ENCODE data around the gene CTXND2. TPM values are rescaled to one million over a fixed set of nuclear protein-coding genes. Genes with fewer than 3 reads are reported as not detected.

CTXND2 gene
- polyA plus RNA-seq, 3 donors = not detected

DNA sequence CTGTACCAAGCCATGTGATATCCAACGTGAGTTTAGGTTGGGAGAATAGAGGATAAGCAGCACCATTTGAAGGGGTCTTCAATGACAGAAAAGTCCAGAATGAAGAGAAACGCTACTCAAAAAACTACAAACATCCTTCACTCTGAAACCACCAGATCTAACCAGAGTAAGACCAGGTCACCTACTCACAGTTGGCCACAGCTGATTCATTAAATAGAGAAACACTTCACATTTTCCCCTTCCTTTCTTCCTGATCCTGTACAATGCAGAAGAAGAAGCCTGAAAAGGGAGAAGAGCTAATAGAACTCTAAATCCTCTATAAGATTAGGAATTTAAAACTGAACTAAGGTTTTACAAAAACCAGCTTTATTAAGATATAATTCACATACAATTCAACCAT is 19.9 kb downstream of the CTXND2 start:
- Histone ChIP-seq H2AFZ (ENCODE audit: insufficient read depth, low read depth, low read length, poor library complexity, severe bottlenecking) (no peak overlapping the region), H3K27me3 (ENCODE audit: control insufficient read depth in 2 of 2, insufficient read depth in 2 of 2, low read length in 2 of 2) (no peaks in the 10 kb centered on the region), H3K79me2 (ENCODE audit: insufficient read depth, low read length) (no peaks in the 10 kb centered on the region), H3K4me2 (replicated peaks; ENCODE audit: extremely low read depth, low read length, poor library complexity, severe bottlenecking) (no peak overlapping the region), H3K9me3 (replicated peaks in 1 of 2; ENCODE audit: control insufficient read depth in 1 of 2, insufficient read depth in 1 of 2, low read length in 2 of 2) (peaks cover 5 to 13% of the 10 kb centered on the region in 2 donors), H3K36me3 (replicated peaks in 1 of 2; ENCODE audit: control insufficient read depth in 1 of 2, insufficient read depth in 2 of 2, low read length in 2 of 2) (no peaks in the 10 kb centered on the region), H3K27ac (ENCODE audit: low read depth in 1 of 2, low read length in 2 of 2) (no peak overlapping the region), H3K4me1 (ENCODE audit: control insufficient read depth in 1 of 2, insufficient read depth in 2 of 2, low read length in 2 of 2) (peaks cover 4 to 10% of the 10 kb centered on the region in 2 donors), H4K20me1 (ENCODE audit: insufficient read depth, low read length) (no peaks in the 10 kb centered on the region), H3K9ac (ENCODE audit: insufficient read depth, low read length, poor library complexity, severe bottlenecking) (no peak overlapping the region), H3K4me3 (replicated peaks in 1 of 3; ENCODE audit: low read depth in 2 of 3, low read length in 3 of 3) (no peak overlapping the region)
- intact Hi-C loops (cut with micrococcal nuclease) = no loop called here
- Mint-ChIP-seq H3K27ac (no peak overlapping the region), H3K9me3 (peaks cover 0 to 18% (median 15%) of the 10 kb centered on the region in 7 donors), H3K36me3 (no peaks in the 10 kb centered on the region), H3K4me3 (no peak overlapping the region), H3K4me1 (peaks cover 8% of the 10 kb centered on the region), H3K27me3 (ENCODE audit: low read depth in 3 of 3) (peaks cover 0 to 3% (median 0%) of the 10 kb centered on the region in 3 donors)
- no peak for DNase-seq
- TF ChIP-seq, protein P1, sequence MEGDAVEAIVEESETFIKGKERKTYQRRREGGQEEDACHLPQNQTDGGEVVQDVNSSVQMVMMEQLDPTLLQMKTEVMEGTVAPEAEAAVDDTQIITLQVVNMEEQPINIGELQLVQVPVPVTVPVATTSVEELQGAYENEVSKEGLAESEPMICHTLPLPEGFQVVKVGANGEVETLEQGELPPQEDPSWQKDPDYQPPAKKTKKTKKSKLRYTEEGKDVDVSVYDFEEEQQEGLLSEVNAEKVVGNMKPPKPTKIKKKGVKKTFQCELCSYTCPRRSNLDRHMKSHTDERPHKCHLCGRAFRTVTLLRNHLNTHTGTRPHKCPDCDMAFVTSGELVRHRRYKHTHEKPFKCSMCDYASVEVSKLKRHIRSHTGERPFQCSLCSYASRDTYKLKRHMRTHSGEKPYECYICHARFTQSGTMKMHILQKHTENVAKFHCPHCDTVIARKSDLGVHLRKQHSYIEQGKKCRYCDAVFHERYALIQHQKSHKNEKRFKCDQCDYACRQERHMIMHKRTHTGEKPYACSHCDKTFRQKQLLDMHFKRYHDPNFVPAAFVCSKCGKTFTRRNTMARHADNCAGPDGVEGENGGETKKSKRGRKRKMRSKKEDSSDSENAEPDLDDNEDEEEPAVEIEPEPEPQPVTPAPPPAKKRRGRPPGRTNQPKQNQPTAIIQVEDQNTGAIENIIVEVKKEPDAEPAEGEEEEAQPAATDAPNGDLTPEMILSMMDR (IDR thresholded peaks at IDR 0.05) = no peak
- WGBS (ENCODE audit: insufficient coverage) = no CpG with 5 or more reads among the region's 2 CpGs

DNA sequence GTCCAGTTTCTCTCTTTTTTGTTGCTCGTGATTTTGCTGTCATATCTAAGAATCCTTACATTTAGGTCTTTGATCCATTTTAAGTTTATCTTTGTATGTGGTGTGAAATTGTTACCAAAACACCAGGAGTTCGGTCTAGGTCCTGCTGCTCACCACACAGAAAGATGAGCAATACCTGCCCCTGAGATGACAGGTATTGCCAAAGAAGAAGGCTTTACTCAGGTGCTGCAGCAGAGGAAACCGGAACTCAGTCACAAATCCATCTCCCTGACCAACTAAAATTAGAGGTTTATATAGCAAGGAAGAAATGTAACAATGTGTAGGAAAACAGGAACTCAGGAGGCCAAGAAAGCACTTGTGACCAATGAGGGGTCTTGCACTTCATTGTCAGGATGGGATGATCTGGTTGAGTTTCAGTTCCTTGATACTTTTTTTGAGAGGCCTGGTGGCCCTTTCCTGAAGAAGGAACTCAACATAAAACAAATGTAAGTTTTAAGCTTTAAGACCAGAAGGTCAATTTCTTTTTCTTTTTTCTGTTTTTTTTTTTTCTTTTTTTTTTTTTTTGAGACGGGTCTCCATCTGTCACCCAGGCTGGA is 22.7 kb downstream of the CTXND2 start:
- WGBS (ENCODE audit: insufficient coverage) = 100% methylated on average over 1 of the region's 4 CpGs
- Mint-ChIP-seq H3K27ac (peak overlapping the region in 1 of 7 donors; percentile 40), H3K36me3 (no peaks in the 10 kb centered on the region), H3K9me3 (peaks cover 0 to 18% (median 15%) of the 10 kb centered on the region in 7 donors), H3K27me3 (ENCODE audit: low read depth in 3 of 3) (peaks cover 0 to 3% (median 0%) of the 10 kb centered on the region in 3 donors), H3K4me1 (peaks cover 8% of the 10 kb centered on the region), H3K4me3 (no peak overlapping the region)
- Histone ChIP-seq H3K9ac (ENCODE audit: insufficient read depth, low read length, poor library complexity, severe bottlenecking) (no peak overlapping the region), H2AFZ (ENCODE audit: insufficient read depth, low read depth, low read length, poor library complexity, severe bottlenecking) (no peak overlapping the region), H3K27me3 (ENCODE audit: control insufficient read depth in 2 of 2, insufficient read depth in 2 of 2, low read length in 2 of 2) (no peaks in the 10 kb centered on the region), H3K9me3 (replicated peaks in 1 of 2; ENCODE audit: control insufficient read depth in 1 of 2, insufficient read depth in 1 of 2, low read length in 2 of 2) (peaks cover 5 to 13% of the 10 kb centered on the region in 2 donors), H3K4me1 (ENCODE audit: control insufficient read depth in 1 of 2, insufficient read depth in 2 of 2, low read length in 2 of 2) (peaks cover 4 to 10% of the 10 kb centered on the region in 2 donors), H3K4me3 (replicated peaks in 1 of 3; ENCODE audit: low read depth in 2 of 3, low read length in 3 of 3) (no peak overlapping the region), H3K79me2 (ENCODE audit: insufficient read depth, low read length) (no peaks in the 10 kb centered on the region), H3K4me2 (replicated peaks; ENCODE audit: extremely low read depth, low read length, poor library complexity, severe bottlenecking) (no peak overlapping the region), H3K27ac (ENCODE audit: low read depth in 1 of 2, low read length in 2 of 2) (no peak overlapping the region), H4K20me1 (ENCODE audit: insufficient read depth, low read length) (no peaks in the 10 kb centered on the region), H3K36me3 (replicated peaks in 1 of 2; ENCODE audit: control insufficient read depth in 1 of 2, insufficient read depth in 2 of 2, low read length in 2 of 2) (no peaks in the 10 kb centered on the region)
- TF ChIP-seq, protein P1 (IDR thresholded peaks at IDR 0.05) = no peak
- intact Hi-C loops (cut with micrococcal nuclease) = no loop called here
- peak; percentile 19 to 55 (median 28) for DNase-seq
